NCI-H2029 treated with DMSO at 0.1 percent for 48 hours (cell line): Measurements from ENCODE around the gene XYLT1.
"Not testable (repeated sequence)": the region's sequence is repeated elsewhere in the genome, so short reads cannot be mapped to it uniquely, and the experiment has no call there.

Experiments
- DNase-seq: peaks from one replicate; lab custom pipeline; 2025; lab: John Stamatoyannopoulos, UW

XYLT1 gene

DNA sequence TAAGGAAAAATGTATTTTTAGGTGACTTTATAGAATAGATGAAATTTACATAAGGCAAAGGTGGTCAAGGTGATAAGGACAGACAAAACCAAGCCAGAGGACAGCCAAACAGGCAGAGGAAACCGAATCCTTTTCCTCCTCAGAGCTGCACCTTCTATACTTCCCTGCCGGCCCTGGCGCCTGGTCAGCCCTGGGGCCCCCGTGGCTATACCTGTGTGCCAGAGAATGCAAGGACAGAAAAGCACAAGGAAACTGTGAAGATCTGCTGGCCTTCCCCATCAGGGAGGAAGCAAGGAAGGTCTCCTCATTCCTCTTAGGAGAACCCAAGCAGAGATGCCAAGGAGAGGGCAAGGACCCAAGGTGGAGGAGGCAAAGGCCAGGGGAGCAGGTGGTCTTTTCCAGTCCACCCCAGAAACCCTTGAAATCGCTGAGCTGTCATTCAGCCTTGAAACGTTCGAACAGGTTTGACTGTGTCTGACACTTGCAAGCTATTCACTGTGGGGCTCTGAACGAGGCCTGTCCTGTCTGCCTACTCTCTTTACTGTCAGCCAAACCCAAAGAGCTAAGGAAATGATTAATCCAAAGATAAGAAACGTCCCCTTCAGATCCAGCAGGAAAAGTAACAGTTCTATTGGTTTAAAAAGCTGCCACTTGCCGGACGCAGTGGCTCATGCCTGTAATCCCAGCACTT lies 114.4 kb downstream of the XYLT1 start:
- DNase-seq = no peak

DNA sequence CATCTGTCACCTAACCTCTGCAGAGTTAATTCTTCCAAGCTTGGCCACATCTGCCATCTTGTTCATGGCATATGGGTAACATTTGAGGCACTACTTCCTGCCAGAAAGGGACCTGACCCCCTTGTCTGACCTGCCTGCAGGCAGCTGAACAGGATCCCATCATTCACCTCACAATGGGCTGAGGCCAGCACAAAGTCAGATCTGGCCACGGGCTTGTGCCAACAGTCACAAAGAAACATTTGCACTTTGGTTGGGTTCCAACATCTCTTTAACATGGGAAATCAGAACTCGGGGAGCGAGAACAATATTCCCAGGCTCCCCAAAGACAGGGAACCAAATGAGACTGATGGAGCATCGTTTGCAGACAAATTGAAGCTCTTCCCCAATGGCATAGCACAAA lies 116.1 kb downstream of the XYLT1 start:
- DNase-seq = no peak

GRCh38 chr16:17354141-17354601 lies 116.6 kb downstream of the XYLT1 start:
- DNase-seq = no peak

GRCh38 chr16:17353561-17353960 lies 117.2 kb downstream of the XYLT1 start:
- DNase-seq = no peak

DNA sequence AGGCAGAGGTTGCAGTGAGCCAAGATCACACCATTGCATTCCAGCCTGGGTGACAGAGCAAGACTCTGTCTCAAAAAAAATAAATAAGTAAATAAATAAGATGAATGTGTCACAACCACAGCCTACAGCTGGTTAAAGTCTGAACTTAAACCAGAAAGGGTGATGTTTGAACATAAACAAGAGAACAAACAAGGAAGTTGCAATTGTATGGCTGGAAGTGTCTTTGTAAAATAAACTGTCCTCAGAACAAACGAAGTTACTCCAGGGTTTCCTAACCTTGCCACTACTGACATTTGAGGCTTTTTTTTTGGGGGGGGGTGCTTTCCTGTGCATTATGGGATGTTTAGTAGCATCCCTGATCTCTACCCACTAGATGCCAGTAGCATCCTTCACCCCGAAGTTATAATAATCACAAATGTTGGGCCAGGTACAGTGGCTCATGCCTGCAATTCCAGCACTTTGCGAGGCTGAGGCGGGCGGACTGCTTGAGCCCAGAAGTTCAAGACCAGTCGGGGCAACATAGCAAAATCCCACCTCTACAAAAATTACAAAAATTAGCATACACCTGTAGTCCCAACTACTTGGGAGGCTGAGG lies 119.2 kb downstream of the XYLT1 start:
- DNase-seq = no peak

DNA sequence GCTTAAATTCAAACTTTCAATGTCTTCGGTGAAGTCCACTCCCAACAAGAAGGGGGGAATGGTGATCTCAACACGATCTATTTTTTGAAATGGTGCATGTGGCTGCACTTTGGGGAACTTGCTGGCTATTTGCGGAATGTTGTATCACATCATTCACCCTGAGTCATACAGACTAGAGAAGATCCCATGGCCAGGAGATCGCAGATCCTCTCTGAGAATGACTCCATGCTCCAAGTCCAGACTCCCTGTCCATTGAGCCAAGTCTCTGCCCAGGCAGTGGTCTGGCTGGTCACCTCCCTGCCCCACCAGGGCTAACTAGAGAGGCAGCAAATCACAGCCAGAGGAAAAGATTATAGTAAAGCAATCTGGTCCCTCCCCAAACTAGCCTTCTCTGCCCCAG lies 120.6 kb downstream of the XYLT1 start:
- no peak for DNase-seq

DNA sequence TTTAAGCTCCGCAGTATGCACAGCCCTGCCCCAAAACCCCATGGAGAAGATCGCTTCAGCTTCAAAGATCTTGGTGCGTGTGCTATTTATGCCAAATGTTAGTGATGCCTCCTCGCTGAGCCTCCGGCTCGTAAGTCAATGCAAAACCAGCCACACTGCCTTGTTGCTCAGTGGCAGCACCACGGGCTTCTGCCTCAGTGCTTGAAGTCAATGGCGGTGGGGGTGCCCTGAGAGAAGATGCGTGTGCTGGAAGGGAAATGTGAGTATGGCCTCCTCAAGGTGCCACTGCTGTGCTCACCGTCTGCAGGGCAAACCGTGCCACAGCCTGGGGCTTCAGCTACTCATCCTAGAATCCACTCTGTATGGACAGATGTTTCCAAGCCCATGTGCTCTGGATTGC lies 121.9 kb downstream of the XYLT1 start:
- no peak for DNase-seq

- DNase-seq = no peak
Observed at GRCh38 chr16:17348042-17348783, 122.5 kb downstream of the XYLT1 start.

- no peak for DNase-seq
Observed at GRCh38 chr16:17347624-17348023, 123.1 kb downstream of the XYLT1 start.

- DNase-seq = no peak
Observed at GRCh38 chr16:17346621-17347569, 123.9 kb downstream of the XYLT1 start.

GRCh38 chr16:17345043-17345442 lies 125.7 kb downstream of the XYLT1 start:
- no peak for DNase-seq

DNA sequence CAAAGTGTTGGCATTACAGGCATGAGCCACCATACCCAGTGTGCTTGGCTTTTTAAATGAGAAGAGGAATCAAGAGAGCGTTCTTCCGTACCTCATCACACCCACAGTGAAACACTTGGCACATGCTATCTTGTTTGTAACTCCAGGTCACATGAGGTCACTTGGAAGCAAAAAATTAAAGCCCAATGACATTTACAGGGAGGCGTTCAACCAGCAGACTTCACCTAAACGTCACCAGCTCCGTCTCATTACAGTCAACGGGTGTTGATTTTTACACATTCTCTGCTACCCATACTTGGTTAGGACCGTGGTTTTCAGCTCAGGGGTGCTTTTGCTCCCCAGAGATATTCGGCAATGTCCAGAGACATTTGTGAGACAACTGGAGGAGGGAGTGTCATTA lies 127.0 kb downstream of the XYLT1 start:
- no peak for DNase-seq

- DNase-seq = no peak
Observed at GRCh38 chr16:17343028-17343427, 127.7 kb downstream of the XYLT1 start.

GRCh38 chr16:17342031-17342430 lies 128.7 kb downstream of the XYLT1 start:
- DNase-seq = no peak

GRCh38 chr16:17340804-17341203 lies 130.0 kb downstream of the XYLT1 start:
- no peak for DNase-seq

DNA sequence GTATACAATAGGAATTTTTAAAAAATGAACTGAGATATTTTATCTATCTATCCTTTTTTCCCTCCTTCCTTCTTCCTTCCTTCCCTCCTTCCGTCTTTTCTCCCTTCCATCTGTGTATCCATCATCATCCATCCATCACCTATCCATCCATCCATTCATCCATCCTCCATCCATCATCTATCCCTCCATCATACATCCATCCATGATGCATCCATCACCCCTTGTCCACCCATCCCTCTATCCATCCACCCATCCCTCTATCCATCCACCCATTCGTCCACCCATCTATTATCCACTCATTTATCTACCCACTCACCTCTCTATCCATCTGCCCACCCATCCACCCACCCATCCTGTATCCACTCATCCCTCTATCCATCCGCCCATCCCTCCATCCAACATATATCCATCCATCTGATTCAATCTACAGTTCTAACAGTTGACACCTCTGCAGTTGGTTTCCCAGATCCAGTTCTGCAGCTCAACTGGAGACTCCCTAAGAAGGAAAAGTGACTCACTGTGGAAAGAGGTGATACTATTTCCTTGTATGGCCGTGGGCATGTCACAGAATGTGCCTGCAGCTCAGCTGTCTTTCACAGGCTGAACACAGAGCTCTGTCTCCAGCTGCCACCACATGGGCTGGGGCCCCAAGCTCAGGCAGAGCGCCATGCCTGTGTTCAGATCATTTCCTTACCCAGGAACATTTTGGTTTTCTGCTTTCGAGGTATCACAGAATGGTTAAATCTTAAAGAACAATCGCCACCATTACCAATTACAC lies 130.8 kb downstream of the XYLT1 start:
- no peak for DNase-seq

DNA sequence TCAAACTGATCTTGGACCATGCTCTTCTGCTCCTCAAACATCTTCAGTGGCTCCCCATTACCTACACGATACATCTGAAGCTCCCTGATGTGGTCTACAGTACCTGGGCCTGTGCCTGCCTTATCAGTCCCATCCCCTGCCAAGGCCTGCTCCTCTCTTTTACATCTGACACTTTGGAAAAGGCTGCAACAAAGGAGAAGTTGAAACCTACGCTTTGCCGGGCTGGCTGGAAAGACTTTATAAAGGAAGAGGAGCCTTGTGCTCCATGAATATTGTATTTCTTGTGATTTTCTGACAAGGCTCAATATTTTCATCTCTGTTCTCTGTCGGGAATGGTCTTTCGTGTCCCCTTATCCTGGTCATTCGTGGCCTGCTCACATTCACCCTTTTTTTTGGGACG lies 132.5 kb downstream of the XYLT1 start:
- DNase-seq = no peak

DNA sequence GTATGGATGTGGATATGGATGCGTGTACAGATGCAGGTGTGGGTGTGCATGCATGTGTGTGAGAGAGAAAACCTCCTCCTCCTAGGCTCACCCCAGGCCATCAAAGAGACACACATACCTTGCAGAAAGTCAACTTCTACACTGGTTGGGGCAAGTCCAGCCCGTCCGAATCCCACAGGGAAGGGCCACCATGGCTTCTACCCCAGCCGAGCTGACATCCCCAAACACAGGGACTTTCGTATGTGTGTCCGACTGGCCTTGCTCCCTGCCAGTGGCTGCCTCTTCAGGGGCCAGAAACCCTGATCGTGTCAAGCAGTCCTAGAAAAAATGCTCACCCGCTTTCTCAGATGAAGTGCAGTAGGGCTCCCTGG lies 134.2 kb downstream of the XYLT1 start:
- no peak for DNase-seq

- no peak for DNase-seq
Observed at GRCh38 chr16:17335826-17336529, 134.8 kb downstream of the XYLT1 start.

GRCh38 chr16:17335406-17335805 lies 135.4 kb downstream of the XYLT1 start:
- DNase-seq = not testable (repeated sequence)

- no peak for DNase-seq
Observed at GRCh38 chr16:17334096-17334495, 136.7 kb downstream of the XYLT1 start.
